GM04503 (cell line): Measurements from ENCODE around the gene ZNF302.
A peak's percentile ranks its signal among the peaks of the same experiment; 100 is the strongest.
"Not testable (repeated sequence)": the region's sequence is repeated elsewhere in the genome, so short reads cannot be mapped to it uniquely, and the experiment has no call there.

Experiments used
- DNase-seq: peaks from one replicate; pipeline ENCODE4 v3.0.0-alpha.2; 2012; ENCODE audit warnings: low read depth

ZNF302 gene

GRCh38 chr19:34673590-34673989 lies 3.9 kb upstream of the ZNF302 start:
- no peak for DNase-seq

- no peak for DNase-seq
Observed at GRCh38 chr19:34675250-34675649, 2.2 kb upstream of the ZNF302 start.

- no peak for DNase-seq
Observed at GRCh38 chr19:34675919-34676318, 1.6 kb upstream of the ZNF302 start.

GRCh38 chr19:34676697-34677385 lies 637 bp upstream of the ZNF302 start, which contains the start of gene SCGB2B2:
Gene SCGB2B2, minus strand, starts transcription at chr19:34677159. Its CDS starts 82,596 bp downstream, at chr19:34594563.
- peak; percentile 13 for DNase-seq

- DNase-seq: no peak
Observed at GRCh38 chr19:34678085-34678412, 571 bp downstream of the ZNF302 start.

- no peak for DNase-seq
Observed at GRCh38 chr19:34678421-34678820, 943 bp downstream of the ZNF302 start.

GRCh38 chr19:34681478-34681877 lies 4.0 kb downstream of the ZNF302 start:
- DNase-seq: no peak

GRCh38 chr19:34685266-34685665 lies 7.8 kb downstream of the ZNF302 start:
- DNase-seq: not testable (repeated sequence)

GRCh38 chr19:34686455-34686854 lies 9.0 kb downstream of the ZNF302 start:
- DNase-seq: no peak

- no peak for DNase-seq
Observed at GRCh38 chr19:34687348-34687747, 9.9 kb downstream of the ZNF302 start.

GRCh38 chr19:34688592-34688991 lies 11.1 kb downstream of the ZNF302 start:
- DNase-seq: no peak

- DNase-seq: no peak
Observed at GRCh38 chr19:34690372-34690771, 12.9 kb downstream of the ZNF302 start.

GRCh38 chr19:34692549-34692948 lies 15.1 kb downstream of the ZNF302 start:
- no peak for DNase-seq

- DNase-seq: no peak
Observed at GRCh38 chr19:34707661-34708060, 30.2 kb downstream of the ZNF302 start.

GRCh38 chr19:34711890-34712289 lies 34.4 kb downstream of the ZNF302 start:
- DNase-seq: no peak

GRCh38 chr19:34712395-34713261 lies 35.1 kb downstream of the ZNF302 start:
- peak; percentile 15 for DNase-seq

- no peak for DNase-seq
Observed at GRCh38 chr19:34713262-34713637, 35.8 kb downstream of the ZNF302 start.

GRCh38 chr19:34715357-34715756 lies 37.9 kb downstream of the ZNF302 start:
- DNase-seq: no peak

- DNase-seq: no peak
Observed at GRCh38 chr19:34722353-34722752, 44.9 kb downstream of the ZNF302 start.

- no peak for DNase-seq
Observed at GRCh38 chr19:34725400-34725799, 47.9 kb downstream of the ZNF302 start.

- DNase-seq: no peak
Observed at GRCh38 chr19:34731019-34731829, 53.7 kb downstream of the ZNF302 start.

GRCh38 chr19:34731964-34732363 lies 54.5 kb downstream of the ZNF302 start:
- no peak for DNase-seq
